Measurements from ENCODE around the gene JMY. TPM values are rescaled to one million over a fixed set of nuclear protein-coding genes. Genes with fewer than 3 reads are reported as not detected.

JMY gene
- total RNA-seq, 1 donor from 2014 or later: 13.0 TPM

GRCh38 chr5:79263290-79263689 lies 27.4 kb downstream of the JMY start:
- Histone ChIP-seq H3K4me3 (ENCODE audit: low read depth, low read length) (no peak overlapping the region), H3K36me3 (ENCODE audit: control insufficient read depth, insufficient read depth, low read length) (no peaks in the 10 kb centered on the region), H3K27me3 (ENCODE audit: control insufficient read depth, insufficient read depth, low read length) (no peaks in the 10 kb centered on the region)
- TF ChIP-seq CTCF (IDR thresholded peaks at IDR 0.05; ENCODE audit: insufficient read depth, low read length, poor library complexity, severe bottlenecking): no peak
- DNase-seq (ENCODE audit: low read depth): no peak

- DNase-seq (ENCODE audit: low read depth): no peak
- H3K4me3 ChIP-seq (ENCODE audit: low read depth, low read length): no peak overlapping the region
- no peak for TF ChIP-seq CTCF (IDR thresholded peaks at IDR 0.05; ENCODE audit: insufficient read depth, low read length, poor library complexity, severe bottlenecking)
- no peaks in the 10 kb centered on the region for H3K27me3 ChIP-seq (ENCODE audit: control insufficient read depth, insufficient read depth, low read length)
- no peaks in the 10 kb centered on the region for H3K36me3 ChIP-seq (ENCODE audit: control insufficient read depth, insufficient read depth, low read length)
Measured at GRCh38 chr5:79267180-79267579, 31.2 kb downstream of the JMY start.

GRCh38 chr5:79269733-79270166 lies 33.8 kb downstream of the JMY start:
- Histone ChIP-seq H3K27me3 (ENCODE audit: control insufficient read depth, insufficient read depth, low read length) (no peaks in the 10 kb centered on the region), H3K36me3 (ENCODE audit: control insufficient read depth, insufficient read depth, low read length) (no peaks in the 10 kb centered on the region), H3K4me3 (ENCODE audit: low read depth, low read length) (no peak overlapping the region)
- DNase-seq (ENCODE audit: low read depth): no peak
- no peak for TF ChIP-seq CTCF (IDR thresholded peaks at IDR 0.05; ENCODE audit: insufficient read depth, low read length, poor library complexity, severe bottlenecking)

GRCh38 chr5:79273341-79273740 lies 37.4 kb downstream of the JMY start:
- Histone ChIP-seq H3K4me3 (ENCODE audit: low read depth, low read length) (no peak overlapping the region), H3K36me3 (ENCODE audit: control insufficient read depth, insufficient read depth, low read length) (no peaks in the 10 kb centered on the region), H3K27me3 (ENCODE audit: control insufficient read depth, insufficient read depth, low read length) (no peaks in the 10 kb centered on the region)
- no peak for TF ChIP-seq CTCF (IDR thresholded peaks at IDR 0.05; ENCODE audit: insufficient read depth, low read length, poor library complexity, severe bottlenecking)
- no peak for DNase-seq (ENCODE audit: low read depth)

- no peaks in the 10 kb centered on the region for H3K27me3 ChIP-seq (ENCODE audit: control insufficient read depth, insufficient read depth, low read length)
- no peak for DNase-seq (ENCODE audit: low read depth)
- H3K4me3 ChIP-seq (ENCODE audit: low read depth, low read length): no peak overlapping the region
- no peak for TF ChIP-seq CTCF (IDR thresholded peaks at IDR 0.05; ENCODE audit: insufficient read depth, low read length, poor library complexity, severe bottlenecking)
- no peaks in the 10 kb centered on the region for H3K36me3 ChIP-seq (ENCODE audit: control insufficient read depth, insufficient read depth, low read length)
Measured at GRCh38 chr5:79284846-79285245, 48.9 kb downstream of the JMY start.

GRCh38 chr5:79285285-79285684 lies 49.4 kb downstream of the JMY start:
- no peak for DNase-seq (ENCODE audit: low read depth)
- H3K27me3 ChIP-seq (ENCODE audit: control insufficient read depth, insufficient read depth, low read length): no peaks in the 10 kb centered on the region

More at GRCh38 chr5:79285285-79285684, 49.4 kb downstream of the JMY start:
- Histone ChIP-seq H3K36me3 (ENCODE audit: control insufficient read depth, insufficient read depth, low read length) (no peaks in the 10 kb centered on the region), H3K4me3 (ENCODE audit: low read depth, low read length) (no peak overlapping the region)
- TF ChIP-seq CTCF (IDR thresholded peaks at IDR 0.05; ENCODE audit: insufficient read depth, low read length, poor library complexity, severe bottlenecking): no peak

All from kidney epithelial cell (primary cell).